Stimulated activated CD8-positive, alpha-beta memory T cell treated with anti-CD3 and anti-CD28 coated beads, Interleukin-15, amount 100 ng/mL, for 24 hours (primary cell): ENCODE measurements around the gene RANBP17.
"Not testable (repeated sequence)": the region's sequence is repeated elsewhere in the genome, so short reads cannot be mapped to it uniquely, and the experiment has no call there.

Experiments
- DNase-seq: peaks from one replicate; pipeline ENCODE4 v3.0.0-alpha.2; 2020; ENCODE audit warnings: low read depth

Gene RANBP17

DNA sequence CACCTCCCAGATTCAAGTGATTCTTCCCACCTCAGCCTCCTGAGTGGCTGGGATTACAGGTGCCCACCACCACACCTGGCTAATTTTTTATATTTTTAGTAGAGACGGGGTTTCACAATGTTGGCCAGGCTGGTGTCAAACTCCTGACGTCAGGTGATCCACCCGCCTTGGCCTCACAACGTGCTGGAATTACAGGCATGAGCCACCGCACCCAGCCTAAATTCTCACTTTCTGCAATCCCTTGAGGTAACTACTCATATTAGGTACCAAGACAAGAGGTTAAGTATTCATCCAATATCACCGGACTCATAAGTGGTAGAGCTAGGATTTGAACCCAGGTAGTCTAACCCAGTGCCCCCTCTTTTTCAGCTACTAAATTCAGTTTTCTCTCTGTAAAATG lies 436.1 kb downstream of the RANBP17 start:
- DNase-seq, result not testable (repeated sequence)

- DNase-seq, result no peak
Observed at GRCh38 chr5:171299228-171299627, 437.4 kb downstream of the RANBP17 start.

DNA sequence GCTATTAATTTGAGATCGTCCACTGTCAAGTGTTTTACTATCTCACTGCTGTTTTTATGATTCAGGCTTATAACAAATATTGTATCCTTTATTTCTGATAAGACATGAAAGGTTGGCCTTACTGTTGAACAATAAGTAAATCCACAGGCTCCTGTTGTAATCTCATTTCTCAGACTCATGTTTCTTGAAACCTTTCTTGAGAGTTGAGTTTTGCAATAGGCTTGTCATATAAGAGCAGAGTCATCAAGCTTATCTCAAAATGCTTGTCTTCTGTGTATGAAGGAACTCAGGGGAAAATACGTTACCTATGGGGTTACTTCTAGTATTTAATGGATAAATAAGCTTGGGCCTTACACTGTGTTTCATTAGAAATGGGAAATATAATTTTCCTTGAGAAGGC lies 438.0 kb downstream of the RANBP17 start:
- no peak for DNase-seq

DNA sequence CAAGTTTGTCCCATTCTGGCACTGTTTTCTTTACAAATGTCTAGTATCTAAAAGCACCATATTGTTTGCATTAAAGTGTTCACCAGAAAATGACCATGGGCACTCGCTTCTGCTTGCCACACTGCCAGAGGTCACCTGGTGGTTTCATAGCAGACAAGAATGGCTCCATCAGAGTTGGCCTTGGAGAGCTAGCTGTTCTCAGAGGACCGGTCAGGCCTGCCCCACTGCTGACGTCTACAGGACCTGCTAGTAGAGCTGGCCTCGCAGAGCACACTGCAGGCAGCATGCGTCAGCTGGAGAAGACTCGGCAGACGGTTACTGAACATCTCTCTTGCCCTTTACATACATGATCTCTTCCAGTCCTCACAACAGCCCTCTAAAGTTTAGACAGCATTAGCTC lies 438.5 kb downstream of the RANBP17 start:
- no peak for DNase-seq

DNA sequence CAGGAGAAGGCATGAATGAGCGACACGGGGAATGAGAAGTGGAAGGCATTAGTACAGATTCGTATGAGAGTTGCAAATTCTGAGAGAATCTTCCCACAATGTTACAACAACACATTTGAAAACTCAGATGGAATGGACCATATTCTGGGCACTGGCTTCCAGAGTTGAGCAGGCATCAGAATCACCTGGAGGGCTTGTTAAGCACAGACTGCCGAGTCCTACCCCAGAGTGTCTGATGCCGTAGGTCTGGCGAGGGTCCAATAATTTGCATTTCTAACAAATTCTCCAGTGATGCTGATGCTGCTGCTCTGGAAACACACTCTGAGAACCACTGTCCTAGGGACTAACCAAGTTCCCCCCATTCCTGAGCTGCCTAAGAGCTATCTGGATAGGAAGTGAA lies 444.3 kb downstream of the RANBP17 start:
- DNase-seq, result no peak

DNA sequence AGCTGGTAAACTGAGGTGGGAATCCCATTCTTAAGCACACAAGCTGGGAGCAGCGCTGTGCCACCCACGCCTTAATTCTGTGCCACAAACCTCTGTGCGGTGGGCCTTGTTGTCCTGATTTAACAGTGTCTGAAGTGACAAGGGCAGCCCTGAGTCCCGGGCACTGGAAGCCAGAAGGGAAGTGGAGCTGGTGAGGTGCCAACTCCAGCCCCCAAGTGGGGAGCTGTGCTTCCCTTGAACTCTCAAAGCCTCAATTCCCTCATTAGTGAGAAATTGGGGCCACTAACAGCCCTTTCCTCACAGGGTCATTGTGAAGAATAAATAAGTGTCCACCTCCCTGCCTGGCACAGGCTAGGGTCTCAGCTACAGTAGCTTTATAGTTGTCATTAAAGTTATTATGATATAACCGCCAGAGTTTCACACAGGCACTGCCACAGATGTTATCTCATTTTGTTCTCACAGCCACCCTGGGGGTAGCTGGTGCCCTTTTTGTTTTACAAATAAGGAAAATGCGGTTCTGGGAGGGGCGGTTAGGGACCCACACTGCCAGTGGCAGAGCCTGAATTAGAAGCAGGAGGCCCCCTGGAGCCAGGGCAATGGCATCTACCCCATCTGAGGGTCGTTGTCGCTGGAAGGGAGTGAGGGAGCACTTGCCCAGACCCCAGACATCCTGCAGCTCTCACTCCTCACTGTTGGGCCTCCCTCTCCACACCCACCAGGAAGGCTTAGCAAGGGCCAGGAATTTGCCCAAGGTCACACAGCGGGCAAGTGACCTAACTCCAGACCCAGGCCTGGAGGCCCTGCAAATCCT lies 445.2 kb downstream of the RANBP17 start:
- no peak for DNase-seq

DNA sequence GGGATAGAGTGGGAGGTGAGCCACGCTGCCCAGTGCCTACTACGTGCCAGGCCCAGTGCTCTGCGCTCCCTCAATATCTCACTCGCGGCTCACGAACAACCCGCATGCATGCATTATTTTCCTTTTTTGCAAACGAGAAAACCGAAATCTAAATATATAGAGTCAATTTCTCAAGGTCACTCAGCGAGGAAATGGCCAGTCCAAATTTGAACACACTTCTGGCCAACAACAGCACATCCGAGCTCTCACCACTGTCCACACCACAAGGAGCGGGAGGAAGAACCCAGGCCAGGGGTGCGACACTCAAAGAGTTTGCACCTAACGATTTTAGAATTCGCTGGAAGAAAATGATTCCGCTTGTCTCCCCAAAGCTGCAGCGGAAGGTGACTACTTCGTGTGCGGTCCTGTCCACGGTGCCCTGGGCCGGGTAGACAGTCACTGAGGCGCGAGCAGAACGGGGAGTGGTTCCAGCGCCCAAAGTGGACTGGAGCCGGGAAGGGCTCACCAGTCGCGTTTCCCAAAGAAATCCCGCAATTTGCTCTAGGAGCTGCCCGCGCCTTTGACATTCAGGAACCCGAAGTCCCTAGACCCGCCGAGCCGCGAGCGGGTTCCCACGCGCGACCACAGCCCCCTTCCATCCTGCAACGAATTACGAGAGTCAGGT lies 446.1 kb downstream of the RANBP17 start:
- no peak for DNase-seq

- no peak for DNase-seq
Observed at GRCh38 chr5:171308453-171309275, 446.8 kb downstream of the RANBP17 start, which contains the start of gene TLX3. Gene TLX3, plus strand, starts transcription at chr5:171309248. Its CDS starts 118 bp downstream, at chr5:171309366.

- DNase-seq, result no peak
Observed at GRCh38 chr5:171309276-171310211, 447.7 kb downstream of the RANBP17 start.

GRCh38 chr5:171310212-171310818 lies 448.5 kb downstream of the RANBP17 start:
- no peak for DNase-seq

DNA sequence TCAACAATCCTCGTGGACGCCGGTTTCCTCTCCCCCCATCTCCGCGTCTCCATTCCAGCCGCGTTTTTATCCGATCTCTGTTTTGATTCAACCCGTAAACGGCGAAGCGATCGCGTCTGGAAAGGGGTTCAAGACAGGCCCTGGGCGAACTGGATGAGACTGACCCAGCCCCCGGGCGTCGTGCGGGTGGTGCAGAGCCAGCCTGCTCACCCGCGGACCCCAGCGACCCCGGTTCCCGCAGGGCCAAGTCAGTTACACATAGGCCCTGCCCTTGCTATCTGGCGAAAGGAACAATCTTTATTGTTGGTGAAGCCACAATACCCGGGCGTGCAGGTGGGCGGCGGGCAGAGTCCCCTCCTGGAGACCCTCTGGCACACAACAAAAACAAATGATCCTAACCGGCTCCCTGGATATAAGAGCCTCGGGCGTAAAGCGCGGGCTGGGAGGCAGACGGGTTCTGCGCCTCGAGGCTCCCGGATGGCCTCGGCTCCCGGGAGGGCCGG lies 449.1 kb downstream of the RANBP17 start:
- DNase-seq, result no peak

DNA sequence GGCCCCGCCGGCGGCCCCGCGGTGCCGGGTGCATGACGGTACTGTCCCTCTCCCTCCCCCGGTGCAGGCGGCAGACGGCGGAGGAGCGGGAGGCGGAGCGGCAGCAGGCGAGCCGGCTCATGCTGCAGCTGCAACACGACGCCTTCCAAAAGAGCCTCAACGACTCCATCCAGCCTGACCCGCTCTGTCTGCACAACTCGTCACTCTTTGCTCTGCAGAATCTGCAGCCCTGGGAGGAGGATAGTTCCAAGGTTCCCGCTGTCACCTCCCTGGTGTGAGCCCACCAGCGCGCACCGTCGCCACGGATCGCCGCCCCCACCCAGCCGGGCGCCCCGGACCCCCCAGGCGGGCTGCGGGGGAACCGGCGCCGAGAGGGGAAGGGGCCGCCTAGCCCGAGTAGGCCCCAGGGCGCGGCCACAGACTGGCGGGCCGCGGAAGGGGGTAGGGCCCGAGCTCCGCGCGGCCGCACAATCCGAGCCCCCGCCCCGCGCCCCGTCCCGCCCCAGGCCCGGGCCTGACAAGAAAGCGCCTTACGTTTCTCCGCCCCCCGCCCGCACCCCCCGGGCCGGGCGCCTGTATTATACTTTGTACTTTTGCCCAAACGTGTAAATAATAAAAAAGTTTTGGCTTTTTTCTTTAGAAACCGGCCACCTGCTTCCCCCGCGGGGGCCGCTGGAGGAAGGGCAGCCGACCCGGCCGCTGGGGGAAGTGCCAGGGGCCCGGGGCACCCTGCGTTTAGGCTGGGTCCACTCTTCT lies 449.7 kb downstream of the RANBP17 start:
- no peak for DNase-seq

DNA sequence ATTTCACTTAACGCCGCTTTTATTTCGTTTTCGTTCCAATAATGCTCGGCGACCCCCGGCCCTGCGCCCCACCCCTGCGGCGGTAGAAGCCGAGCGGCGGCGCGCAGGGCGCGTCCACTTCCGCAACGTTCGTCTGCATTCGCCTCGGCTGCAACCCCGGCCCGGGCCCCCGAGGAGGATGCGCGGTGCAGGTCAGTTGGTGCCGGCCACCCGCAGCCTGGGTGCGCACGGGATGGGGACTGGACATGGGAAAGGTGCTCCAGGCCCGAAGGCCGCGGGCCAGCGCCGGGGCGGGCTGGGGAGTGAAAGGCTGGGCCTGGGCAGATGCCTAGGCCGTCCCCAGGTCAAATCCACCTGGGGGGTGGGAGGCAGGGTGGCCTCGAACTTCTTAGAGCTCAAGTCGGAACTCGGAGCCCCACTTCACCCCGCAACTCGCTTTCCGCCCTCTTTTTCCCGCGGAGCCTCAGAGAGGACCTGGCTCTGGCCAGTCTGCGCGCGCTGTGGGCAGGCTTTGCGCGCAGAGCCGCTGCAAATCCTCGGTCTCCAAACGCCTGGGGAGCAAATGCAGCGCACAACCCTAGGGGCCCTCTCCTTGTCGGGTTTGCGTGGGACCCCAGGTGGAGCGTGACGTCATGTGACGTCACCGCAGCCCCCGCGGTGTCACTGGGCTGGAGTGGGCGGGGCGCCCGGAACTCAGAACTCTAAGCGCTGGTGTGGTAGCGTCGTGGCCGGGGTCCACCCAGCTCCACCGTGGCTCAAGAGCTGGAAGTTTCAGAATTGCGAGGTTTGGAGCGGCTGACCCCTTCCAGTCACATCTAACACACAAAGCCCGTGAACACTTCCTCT lies 450.5 kb downstream of the RANBP17 start:
- DNase-seq, result no peak

- DNase-seq, result no peak
Observed at GRCh38 chr5:171313481-171314206, 451.8 kb downstream of the RANBP17 start.

DNA sequence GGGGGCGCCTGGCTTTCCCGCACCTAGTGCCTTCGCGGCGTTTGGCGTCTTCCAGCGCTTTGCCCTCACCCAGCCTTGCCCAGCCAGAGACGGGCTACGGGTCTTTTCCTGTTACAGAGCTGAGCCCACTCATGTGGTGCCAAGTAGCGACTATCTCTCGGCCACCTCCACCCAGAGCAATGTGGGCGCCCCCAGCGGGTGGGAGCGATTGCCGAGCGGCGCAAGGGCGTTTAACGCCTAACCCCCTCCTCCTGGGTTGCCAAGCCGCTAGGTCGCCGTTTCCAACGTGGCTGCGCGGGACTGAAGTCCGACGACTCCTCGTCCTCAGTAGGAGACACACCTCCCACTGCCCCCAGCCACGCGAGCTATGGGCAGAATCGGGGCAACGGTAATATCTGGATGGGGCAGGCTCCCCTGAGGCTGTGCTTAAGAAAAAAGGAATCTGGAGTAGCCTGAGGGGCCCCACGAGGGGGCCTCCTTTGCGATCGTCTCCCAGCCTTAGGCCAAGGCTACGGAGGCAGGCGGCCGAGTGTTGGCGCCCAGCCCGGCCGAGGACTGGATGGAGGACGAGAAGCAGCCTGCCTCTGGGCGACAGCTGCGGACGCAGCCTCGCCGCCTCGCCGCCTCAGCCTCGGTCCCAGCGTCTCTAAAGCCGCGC lies 453.0 kb downstream of the RANBP17 start:
- DNase-seq, result no peak

DNA sequence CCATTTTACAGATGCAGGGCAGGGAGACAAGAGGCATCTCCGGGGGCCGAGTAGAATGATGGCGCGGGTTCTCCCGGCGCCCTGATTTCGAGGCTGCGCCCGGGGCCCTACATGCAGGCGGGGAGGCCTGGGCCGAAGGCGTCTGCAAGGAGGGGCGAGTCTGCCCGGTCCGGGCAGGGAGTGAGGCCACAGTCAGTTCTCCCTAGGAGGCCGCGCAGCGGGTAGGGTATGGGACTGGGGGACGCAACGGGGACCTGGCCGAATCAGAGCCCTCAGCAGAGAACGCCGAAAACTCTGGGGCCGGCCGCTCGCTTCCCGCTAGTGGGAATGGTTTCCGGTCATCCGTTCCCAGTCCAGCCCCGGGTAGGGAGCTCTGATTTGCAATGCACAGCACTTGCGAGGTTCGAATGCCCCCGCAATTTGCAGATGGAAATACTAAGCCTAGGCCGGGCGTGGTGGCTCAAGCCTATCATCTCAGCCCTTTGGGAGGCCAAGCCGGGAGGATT lies 453.6 kb downstream of the RANBP17 start:
- no peak for DNase-seq

GRCh38 chr5:171315925-171316257 lies 454.1 kb downstream of the RANBP17 start:
- DNase-seq, result no peak
